H1 (cell line): ENCODE data around the gene RREB1. TPM values are rescaled to one million over a fixed set of nuclear protein-coding genes. Genes with fewer than 3 reads are reported as not detected.

Experiments used
- CTCF ChIA-PET: fragments of 300-600 bp; sonication (Branson Sonifier 250); formaldehyde crosslinking; loops from one replicate; lab custom pipeline; 2021; ENCODE audit not compliant: partially characterized antibody; lab: Charles Lee
- POLR2A ChIA-PET: fragments of 300-600 bp; sonication (Branson Sonifier 250); formaldehyde crosslinking; loops from one replicate; lab custom pipeline; 2021; ENCODE audit warnings: inconsistent platforms; ENCODE audit not compliant: partially characterized antibody; lab: Charles Lee
- DNase-seq, 2 experiments: peaks; one replicate each; pipeline versions ENCODE4 v3.0.0 to v3.0.0-alpha.2; 2010 to 2022; ENCODE audit warnings: low spot score in 2 of 2, low read depth in 1 of 2, mixed read lengths in 1 of 2
- FAIRE-seq: peaks from 2 replicates; lab custom pipeline; 2011; peaks lifted over from hg19 to GRCh38; lab: Jason Lieb, UNC
- H2AFZ ChIP-seq: 2 replicates; pipeline ENCODE4 v1.8.1; 2012; ENCODE audit warnings: low read length, inconsistent platforms
- H2AK5ac ChIP-seq: 2 replicates; pipeline ENCODE4 v1.6.1; 2013; ENCODE audit warnings: low read depth, low read length
- H2BK120ac ChIP-seq: replicated peaks from 2 replicates; pipeline ENCODE3; 2013; ENCODE audit warnings: low read depth, low read length, inconsistent platforms
- H2BK12ac ChIP-seq: 2 replicates; pipeline ENCODE4 v1.6.1; 2013; ENCODE audit warnings: low read depth, low read length
- H2BK15ac ChIP-seq: 2 replicates; pipeline ENCODE4 v1.6.1; 2013; ENCODE audit warnings: low read length
- H2BK20ac ChIP-seq: 2 replicates; pipeline ENCODE4 v1.6.1; 2013; ENCODE audit warnings: low read length
- H2BK5ac ChIP-seq: 2 replicates; pipeline ENCODE4 v1.6.1; 2013; ENCODE audit warnings: low read depth, low read length
- H3K14ac ChIP-seq: 2 replicates; pipeline ENCODE4 v1.6.1; 2013; ENCODE audit warnings: inconsistent platforms; ENCODE audit not compliant: insufficient read length
- H3K18ac ChIP-seq: 2 replicates; pipeline ENCODE4 v1.6.1; 2013; ENCODE audit warnings: low read length; ENCODE audit errors: extremely low read depth
- H3K23ac ChIP-seq: 2 replicates; pipeline ENCODE4 v1.6.1; 2013; ENCODE audit warnings: inconsistent platforms; ENCODE audit not compliant: insufficient read length
- H3K23me2 ChIP-seq: 2 replicates; pipeline ENCODE4 v1.6.1; 2013; ENCODE audit warnings: low read depth, low read length
- H3K27ac ChIP-seq: 2 replicates; pipeline ENCODE4 v1.6.1; 2011; ENCODE audit warnings: low read depth, low read length, inconsistent platforms
- H3K27me3 ChIP-seq, 4 experiments: replicated peaks in 1 of 4; 1 replicate in 1 of 4; 2 replicates in 3 of 4; pipeline versions ENCODE4 v1.6.1 to v1.8.1; 2011 to 2013; ENCODE audit warnings: low read length in 3 of 4, mild to moderate bottlenecking in 3 of 4, inconsistent platforms in 2 of 4, mixed read lengths in 2 of 4, moderate library complexity in 1 of 4; ENCODE audit not compliant: control insufficient read depth in 3 of 4, insufficient read depth in 3 of 4; ENCODE audit errors: extremely low read depth in 1 of 4
- H3K36me3 ChIP-seq, 4 experiments: 2 replicates each; pipeline versions ENCODE4 v1.6.1 to v1.8.1; 2011 to 2013; ENCODE audit warnings: mild to moderate bottlenecking in 4 of 4, low read length in 3 of 4, moderate library complexity in 2 of 4, control low read depth in 1 of 4, inconsistent platforms in 1 of 4; ENCODE audit not compliant: insufficient read depth in 4 of 4, control insufficient read depth in 2 of 4
- H3K4ac ChIP-seq: replicated peaks from 2 replicates; pipeline ENCODE3; 2013; ENCODE audit warnings: low read length, low read depth, mixed read lengths, inconsistent platforms; ENCODE audit not compliant: insufficient read length
- H3K4me1 ChIP-seq, 4 experiments: replicated peaks in 1 of 4; 1 replicate in 1 of 4; 2 replicates in 3 of 4; pipeline versions ENCODE4 v1.6.1 to v1.8.1; 2011 to 2013; ENCODE audit warnings: low read length in 3 of 4, inconsistent platforms in 2 of 4, mixed read lengths in 1 of 4; ENCODE audit not compliant: insufficient read depth in 4 of 4, control insufficient read depth in 3 of 4
- H3K4me2 ChIP-seq, 2 experiments: 2 replicates each; pipeline versions ENCODE4 v1.6.1 to v1.8.1; 2011 to 2013; ENCODE audit warnings: low read depth in 2 of 2, low read length in 2 of 2, control low read depth in 1 of 2, inconsistent platforms in 1 of 2, mild to moderate bottlenecking in 1 of 2; ENCODE audit not compliant: insufficient read depth in 1 of 2
- H3K4me3 ChIP-seq, 4 experiments: fragments of 200-600, 300-600 bp in 1 of 4; sonication (generic), shearing (Covaris generic), sonication (Bioruptor Twin) in 1 of 4; 2 replicates each; pipeline versions ENCODE4 v1.5.1 to v1.8.1; 2011 to 2016; ENCODE audit warnings: low read length in 4 of 4, low read depth in 3 of 4, control low read depth in 2 of 4, inconsistent platforms in 2 of 4, mild to moderate bottlenecking in 2 of 4, mixed read lengths in 1 of 4, moderate library complexity in 1 of 4; ENCODE audit not compliant: insufficient read depth in 2 of 4; ENCODE audit errors: extremely low read depth in 1 of 4
- H3K56ac ChIP-seq: replicated peaks from 2 replicates; pipeline ENCODE3; 2013; ENCODE audit warnings: low read depth, mild to moderate bottlenecking, mixed read lengths, low read length, inconsistent platforms; ENCODE audit not compliant: insufficient read length
- H3K79me1 ChIP-seq: 2 replicates; pipeline ENCODE4 v1.6.1; 2013; ENCODE audit warnings: low read depth, low read length, control low read depth
- H3K79me2 ChIP-seq, 2 experiments: 2 replicates each; pipeline versions ENCODE4 v1.6.1 to v1.8.1; 2012 to 2013; ENCODE audit warnings: low read length in 2 of 2, mild to moderate bottlenecking in 2 of 2, inconsistent platforms in 1 of 2; ENCODE audit not compliant: insufficient read depth in 2 of 2, control insufficient read depth in 1 of 2
- H3K9ac ChIP-seq, 4 experiments: replicated peaks in 1 of 4; 1 replicate in 1 of 4; 2 replicates in 3 of 4; pipeline versions ENCODE4 v1.6.1 to v1.8.1; 2011 to 2013; ENCODE audit warnings: low read depth in 3 of 4, low read length in 3 of 4, control low read depth in 2 of 4, mild to moderate bottlenecking in 2 of 4, moderate library complexity in 2 of 4, inconsistent platforms in 1 of 4; ENCODE audit errors: extremely low read depth in 1 of 4
- H3K9me3 ChIP-seq, 2 experiments: 2 replicates each; pipeline versions ENCODE4 v1.6.1 to v1.8.1; 2012 to 2013; ENCODE audit warnings: mild to moderate bottlenecking in 2 of 2, moderate library complexity in 2 of 2, control low read depth in 1 of 2, inconsistent platforms in 1 of 2, low read depth in 1 of 2, low read length in 1 of 2, mixed read lengths in 1 of 2; ENCODE audit not compliant: insufficient read depth in 2 of 2
- H4K20me1 ChIP-seq, 2 experiments: replicated peaks in 1 of 2; 2 replicates each; pipeline versions ENCODE3 to v1.8.1; 2011 to 2013; ENCODE audit warnings: inconsistent platforms in 2 of 2, low read length in 2 of 2, mild to moderate bottlenecking in 1 of 2; ENCODE audit not compliant: insufficient read depth in 2 of 2, control insufficient read depth in 1 of 2
- H4K5ac ChIP-seq: 2 replicates; pipeline ENCODE4 v1.6.1; 2013; ENCODE audit warnings: low read length, low read depth, mixed read lengths, inconsistent platforms; ENCODE audit not compliant: insufficient read length
- H4K8ac ChIP-seq: 2 replicates; pipeline ENCODE4 v1.8.0; 2013; ENCODE audit warnings: mild to moderate bottlenecking, moderate library complexity, low read length, inconsistent platforms; ENCODE audit not compliant: insufficient read depth; ENCODE audit errors: extremely low read depth
- H4K91ac ChIP-seq: replicated peaks from 2 replicates; pipeline ENCODE3; 2013; ENCODE audit warnings: low read length, mixed read lengths, inconsistent platforms; ENCODE audit not compliant: insufficient read length
- ATF2 ChIP-seq: IDR thresholded peaks from 2 replicates; pipeline ENCODE4 v1.6.1; 2012; ENCODE audit warnings: low read length, inconsistent platforms
- BACH1 ChIP-seq: IDR thresholded peaks from 2 replicates; pipeline ENCODE4 v1.6.1; 2012; ENCODE audit warnings: low read length, improper control_type of control experiment
- BRCA1 ChIP-seq: IDR thresholded peaks from 2 replicates; pipeline ENCODE4 v1.6.1; 2012; ENCODE audit warnings: low read depth, low read length, improper control_type of control experiment
- CTBP2 ChIP-seq: IDR thresholded peaks from 2 replicates; pipeline ENCODE4 v1.7.0; 2011; ENCODE audit warnings: borderline replicate concordance, mild to moderate bottlenecking, moderate library complexity, mixed read lengths, low read length; ENCODE audit not compliant: insufficient read depth, insufficient read length
- EZH2 ChIP-seq: fragments of 200-600 bp; sonication (generic); IDR thresholded peaks from 2 replicates; pipeline ENCODE4 v1.7.1; 2012; ENCODE audit warnings: low read depth, mild to moderate bottlenecking, moderate library complexity, low read length, inconsistent platforms; ENCODE audit not compliant: severe bottlenecking
- JUND ChIP-seq: IDR thresholded peaks from 2 replicates; pipeline ENCODE4 v1.6.1; 2011; ENCODE audit warnings: mild to moderate bottlenecking, improper control_type of control experiment, low read length
- MAFK ChIP-seq: IDR thresholded peaks from 2 replicates; pipeline ENCODE4 v1.6.1; 2012; ENCODE audit warnings: low read depth, mild to moderate bottlenecking, improper control_type of control experiment, low read length
- SAP30 ChIP-seq: fragments of 300-600 bp; sonication (generic); IDR thresholded peaks from 2 replicates; pipeline ENCODE4 v1.7.1; 2012; ENCODE audit warnings: low read length, moderate library complexity, mild to moderate bottlenecking, inconsistent platforms; ENCODE audit not compliant: insufficient read depth, insufficient replicate concordance
- SIN3A ChIP-seq, 2 experiments: IDR thresholded peaks in 1 of 2; conservative IDR thresholded peaks in 1 of 2; 2 replicates each; pipeline ENCODE4 v1.6.1; 2011 to 2012; ENCODE audit warnings: low read length in 2 of 2, improper control_type of control experiment in 1 of 2, low read depth in 1 of 2, mild to moderate bottlenecking in 1 of 2
- SP1 ChIP-seq: IDR thresholded peaks from 2 replicates; pipeline ENCODE4 v1.6.1; 2011; ENCODE audit warnings: low read depth, low read length
- TEAD4 ChIP-seq: IDR thresholded peaks from 2 replicates; pipeline ENCODE4 v1.6.1; 2012; ENCODE audit warnings: low read depth, low read length, inconsistent platforms, mixed read lengths
- whole genome bisulfite sequencing, 2 experiments: shearing (Covaris generic) in 1 of 2; methylation state at CpG; one replicate each; pipeline versions ENCODE4 v1.1.6 to v1.1.7; 2013 to 2015; ENCODE audit warnings: low lambda C conversion rate in 2 of 2, mixed read lengths in 2 of 2, inconsistent platforms in 1 of 2, low coverage in 1 of 2, missing lambda C conversion rate in 1 of 2; ENCODE audit not compliant: insufficient replicate concordance in 2 of 2, insufficient coverage in 1 of 2, insufficient read length in 1 of 2; ENCODE audit errors: extremely low coverage in 1 of 2, missing lambda C conversion rate in 1 of 2; 5-methylcytosine and 5-hydroxymethylcytosine counted together
- polyA plus RNA-seq, 7 experiments: library from polyadenylated mRNA; depleted of rRNA in 3 of 7; stranded (reverse) in 5 of 7; unstranded in 2 of 7; fragments of >200 nt in 5 of 7; fragments of 200-250 nt in 2 of 7; gene quantifications; 1 replicate in 5 of 7; 2 replicates in 1 of 7; 4 replicates in 1 of 7; pipeline versions ENCODE4 v1.2.1 to v1.2.3, GENCODE V29; 2011 to 2013; ENCODE audit warnings: missing spikeins in 2 of 7, mixed read lengths in 2 of 7
- total RNA-seq: library from RNA; stranded (reverse); fragmentation: NEBNext Ultra II Directional; extraction: Animal tissue kit (Norgen Biotek cat#: 25700); gene quantifications from 2 replicates; pipeline ENCODE4 v1.2.1, GENCODE V29; 2021

Gene RREB1
- total and polyA plus RNA-seq, 2 of the 8 experiments (the other 6 are each of a cell fraction or from before 2014, with no cell fraction given), result 3.9 to 34.7 TPM

GRCh38 chr6:7237653-7238188 lies 130.0 kb downstream of the RREB1 start:
- Histone ChIP-seq H4K91ac (no peak overlapping the region), H3K27ac (no peak overlapping the region), H3K4me2 (no peak overlapping the region), H3K9ac (no peak overlapping the region), H3K36me3 (peaks cover 0 to 3% (median 0%) of the 10 kb centered on the region in 4 experiments; a peak in 1 of 8 replicates), H3K4ac (no peak overlapping the region), H3K56ac (no peak overlapping the region), H2BK20ac (no peak overlapping the region), H2BK15ac (no peak overlapping the region), H3K4me3 (no peak overlapping the region), H3K79me2 (no peaks in the 10 kb centered on the region), H4K8ac (no peak overlapping the region), H3K27me3 (no peaks in the 10 kb centered on the region), H3K14ac (no peak overlapping the region), H2BK12ac (no peak overlapping the region), H4K5ac (no peak overlapping the region), H3K79me1 (peaks cover 4% of the 10 kb centered on the region; the same call in 1 of the 2 replicates), H3K9me3 (no peaks in the 10 kb centered on the region), H2AK5ac (no peak overlapping the region), H3K23me2 (no peaks in the 10 kb centered on the region), H3K23ac (no peak overlapping the region), H3K4me1 (peaks cover 5 to 16% (median 9%) of the 10 kb centered on the region in 4 experiments), H2AFZ (no peak overlapping the region), H2BK120ac (no peak overlapping the region), H2BK5ac (no peak overlapping the region), H4K20me1 (no peaks in the 10 kb centered on the region), H3K18ac (no peak overlapping the region)
- no peak for DNase-seq
- FAIRE-seq, result no peak
- WGBS, 2 experiments, result 93% methylated on average over 8 of the region's 8 CpGs; no CpG with 5 or more reads in 1 of the 2 experiments
- POLR2A ChIA-PET, result interaction anchor here (1.0 to 1.2 kb wide), 2 partner anchors 9 to 515 kb away, joined by 3 read pairs; no protein-coding TSS in a partner anchor
- CTCF ChIA-PET, result interaction anchor here (0.6 to 3.7 kb wide), 27 partner anchors 8 to 561 kb away, joined by 3 to 28 read pairs (median 4); no protein-coding TSS in a partner anchor
- TF ChIP-seq SP1 (no peak), EZH2 (no peak), TEAD4 (no peak), SAP30 (no peak), BRCA1 (no peak), JUND (no peak), SIN3A (conservative IDR thresholded peaks at IDR 0.05 in 1 of 2, IDR thresholded peaks at IDR 0.05 in 1 of 2; ENCODE audit: low read depth in 1 of 2, low read length in 2 of 2) (no peak), BACH1 (no peak), ATF2 (no peak), CTBP2 (no peak), MAFK (no peak)
